ENCODE data around the gene SERP2. TPM values are rescaled to one million over a fixed set of nuclear protein-coding genes. Genes with fewer than 3 reads are reported as not detected.
A peak's percentile ranks its signal among the peaks of the same experiment; 100 is the strongest.

SERP2 gene
- total and polyA plus RNA-seq, 2 of the 8 experiments (the other 6 are each of a cell fraction or from before 2014, with no cell fraction given): 2.0 to 2.3 TPM

GRCh38 chr13:44389060-44389666 lies 15.5 kb downstream of the SERP2 start:
- ChIA-PET CTCF (ENCODE audit: partially characterized antibody) (interaction anchor here (0.8 to 1.5 kb wide), 2 partner anchors 12 to 48 kb away, joined by 3 to 4 read pairs; no protein-coding TSS in a partner anchor), POLR2A (ENCODE audit: partially characterized antibody) (interaction anchor here (0.8 to 1.2 kb wide), 2 partner anchors 14 to 48 kb away, joined by 3 to 4 read pairs; no protein-coding TSS in a partner anchor)
- TF ChIP-seq KDM4A (IDR thresholded peaks at IDR 0.05; ENCODE audit: low read depth, low read length, severe bottlenecking): no peak
- TF ChIP-seq SIN3A (conservative IDR thresholded peaks at IDR 0.05 in 1 of 2, IDR thresholded peaks at IDR 0.05 in 1 of 2; ENCODE audit: low read depth in 1 of 2, low read length in 2 of 2): no peak
- no peak for TF ChIP-seq ASH2L (IDR thresholded peaks at IDR 0.05; ENCODE audit: low read length)
- no peak for TF ChIP-seq POLR2A (IDR thresholded peaks at IDR 0.05; ENCODE audit: control extremely low read depth in 1 of 2, low read depth in 2 of 2, low read length in 2 of 2)
- no peak for TF ChIP-seq CHD2 (IDR thresholded peaks at IDR 0.05; ENCODE audit: low read length)
- no peak for TF ChIP-seq USF2 (IDR thresholded peaks at IDR 0.05; ENCODE audit: low read length)
- TF ChIP-seq JUN (IDR thresholded peaks at IDR 0.05; ENCODE audit: low read depth, low read length): no peak
- no peak for TF ChIP-seq SP1 (IDR thresholded peaks at IDR 0.05; ENCODE audit: low read depth, low read length)
- TF ChIP-seq MAFK (IDR thresholded peaks at IDR 0.05; ENCODE audit: low read depth, low read length): no peak
- TF ChIP-seq KDM5A (IDR thresholded peaks at IDR 0.05; ENCODE audit: low read length): no peak
- no peak for TF ChIP-seq YY1 (IDR thresholded peaks at IDR 0.05; ENCODE audit: low read depth, low read length)
- TF ChIP-seq EZH2 (IDR thresholded peaks at IDR 0.05; ENCODE audit: low read depth, low read length, severe bottlenecking): no peak
- no peak for TF ChIP-seq SIRT6 (IDR thresholded peaks at IDR 0.05; ENCODE audit: low read length)
- no peak for TF ChIP-seq SP4 (IDR thresholded peaks at IDR 0.05; ENCODE audit: low read length)

More at GRCh38 chr13:44389060-44389666, 15.5 kb downstream of the SERP2 start:
- Histone ChIP-seq H2BK120ac (replicated peaks; ENCODE audit: low read depth, low read length) (no peak overlapping the region), H2BK5ac (ENCODE audit: low read depth, low read length) (no peak overlapping the region), H3K27ac (ENCODE audit: low read depth, low read length) (no peak overlapping the region), H3K14ac (ENCODE audit: insufficient read length) (no peak overlapping the region), H3K9me3 (ENCODE audit: insufficient read depth in 2 of 2, low read depth in 1 of 2, low read length in 1 of 2) (no peaks in the 10 kb centered on the region), H3K79me1 (ENCODE audit: low read depth, low read length) (no peaks in the 10 kb centered on the region), H3K4me2 (ENCODE audit: insufficient read depth in 1 of 2, low read depth in 2 of 2, low read length in 2 of 2) (no peak overlapping the region), H3K56ac (replicated peaks; ENCODE audit: insufficient read length, low read depth, low read length) (no peak overlapping the region), H3K4ac (replicated peaks; ENCODE audit: insufficient read length, low read depth, low read length) (no peak overlapping the region), H3K23ac (ENCODE audit: insufficient read length) (no peak overlapping the region), H2BK12ac (ENCODE audit: low read depth, low read length) (0 out of 2 replicates have a peak overlapping the region, but pooled peaks have one; percentile 73), H3K27me3 (replicated peaks in 1 of 4; ENCODE audit: control insufficient read depth in 3 of 4, extremely low read depth in 1 of 4, insufficient read depth in 3 of 4, low read length in 3 of 4) (no peaks in the 10 kb centered on the region), H2AFZ (ENCODE audit: low read length) (no peak overlapping the region), H3K36me3 (ENCODE audit: control insufficient read depth in 2 of 4, insufficient read depth in 4 of 4, low read length in 3 of 4) (no peaks in the 10 kb centered on the region), H2AK5ac (ENCODE audit: low read depth, low read length) (no peak overlapping the region; the same call in 1 of the 2 replicates), H3K79me2 (ENCODE audit: control insufficient read depth in 1 of 2, insufficient read depth in 2 of 2, low read length in 2 of 2) (no peaks in the 10 kb centered on the region), H3K4me3 (ENCODE audit: extremely low read depth in 1 of 4, insufficient read depth in 2 of 4, low read depth in 3 of 4, low read length in 4 of 4) (no peak overlapping the region), H3K9ac (replicated peaks in 1 of 4; ENCODE audit: extremely low read depth in 1 of 4, low read depth in 3 of 4, low read length in 3 of 4) (no peak overlapping the region), H2BK20ac (ENCODE audit: low read length) (no peak overlapping the region), H3K4me1 (replicated peaks in 1 of 4; ENCODE audit: control insufficient read depth in 3 of 4, insufficient read depth in 4 of 4, low read length in 3 of 4) (peaks cover 0 to 5% (median 0%) of the 10 kb centered on the region in 4 experiments; a peak in 2 of 7 replicates), H3K18ac (ENCODE audit: extremely low read depth, low read length) (no peak overlapping the region), H4K5ac (ENCODE audit: insufficient read length, low read depth, low read length) (no peak overlapping the region), H4K8ac (ENCODE audit: extremely low read depth, insufficient read depth, low read length) (no peak overlapping the region), H4K20me1 (replicated peaks in 1 of 2; ENCODE audit: control insufficient read depth in 1 of 2, insufficient read depth in 2 of 2, low read length in 2 of 2) (no peaks in the 10 kb centered on the region), H2BK15ac (ENCODE audit: low read length) (no peak overlapping the region), H4K91ac (replicated peaks; ENCODE audit: insufficient read length, low read length) (no peak overlapping the region), H3K23me2 (ENCODE audit: low read depth, low read length) (no peaks in the 10 kb centered on the region)
- FAIRE-seq: no peak
- DNase-seq (ENCODE audit: low read depth in 1 of 2, low spot score in 2 of 2): no peak
- 88% methylated on average over 4 of the region's 4 CpGs; no CpG with 5 or more reads in 1 of the 2 experiments for WGBS, 2 experiments (ENCODE audit: extremely low coverage in 1 of 2, insufficient coverage in 1 of 2, insufficient read length in 1 of 2, insufficient replicate concordance in 2 of 2, low coverage in 1 of 2, low lambda C conversion rate in 2 of 2, missing lambda C conversion rate in 1 of 2)
